Adrenal gland (tissue), 5 donors: ENCODE data around the gene RPL3.

ENCODE experiments used
- CTCF ChIP-seq, 6 experiments: fragments of 450-650 bp in 4 of 6; fragments of 200-600 bp in 2 of 6; sonication (generic) in 1 of 6; IDR thresholded peaks; 1 replicate in 5 of 6; 2 replicates in 1 of 6; pipeline versions ENCODE4 v1.5.1 to v1.8.0; 2016 to 2021; ENCODE audit warnings: antibody characterized with exemption in 6 of 6, mild to moderate bottlenecking in 2 of 6, moderate library complexity in 1 of 6
- POLR2A ChIP-seq, 2 donors: fragments of 450-650 bp; IDR thresholded peaks; one replicate each; pipeline ENCODE4 v1.6.1; 2017; ENCODE audit warnings: antibody characterized with exemption in 2 of 2, mild to moderate bottlenecking in 2 of 2, moderate library complexity in 1 of 2
- donor health status: DM: no; HTN: no; CAD: no.

GRCh38 chr22:39332441-39333064, 13.1 kb upstream of the RPL3 start:
- TF ChIP-seq CTCF (IDR thresholded peaks at IDR 0.05) = no peak
- no peak for TF ChIP-seq POLR2A (IDR thresholded peaks at IDR 0.05)
